Gastrocnemius medialis (tissue), 4 donors: ENCODE measurements around the gene PCDHB5. TPM values are rescaled to one million over a fixed set of nuclear protein-coding genes. Genes with fewer than 3 reads are reported as not detected.
A peak's percentile ranks its signal among the peaks of the same experiment; 100 is the strongest.
"Not testable (repeated sequence)": the region's sequence is repeated elsewhere in the genome, so short reads cannot be mapped to it uniquely, and the experiment has no call there.

ENCODE experiments used
- ATAC-seq, 2 donors: fragments of 150-250 bp; one replicate each; pipeline ENCODE4 v1.9.1; 2016
- DNase-seq, 2 donors: peaks; one replicate each; pipeline ENCODE4 v3.0.0-alpha.2; 2019
- H3K27ac ChIP-seq, 4 donors: fragments of 200-600 bp; sonication (generic); 1 replicate in 1 of 4; 2 replicates in 3 of 4; pipeline ENCODE4 v1.5.1; 2016 to 2018; ENCODE audit warnings: mild to moderate bottlenecking in 2 of 4, moderate library complexity in 1 of 4
- H3K27me3 ChIP-seq, 3 donors: fragments of 200-600 bp; sonication (generic) in 2 of 3; 1 replicate in 1 of 3; 2 replicates in 2 of 3; pipeline versions ENCODE4 v1.5.1 to v1.6.0; 2016 to 2019; ENCODE audit warnings: mild to moderate bottlenecking in 1 of 3, moderate library complexity in 1 of 3
- H3K36me3 ChIP-seq, 2 donors: fragments of 200-600 bp; sonication (generic) in 1 of 2; one replicate each; pipeline ENCODE4 v1.5.1; 2017 to 2018
- H3K4me1 ChIP-seq, 2 donors: fragments of 200-600 bp; sonication (generic) in 1 of 2; one replicate each; pipeline ENCODE4 v1.5.1; 2016 to 2017; ENCODE audit warnings: mild to moderate bottlenecking in 2 of 2
- H3K4me3 ChIP-seq, 4 donors: fragments of 200-600 bp; sonication (generic) in 3 of 4; 1 replicate in 1 of 4; 2 replicates in 3 of 4; pipeline ENCODE4 v1.5.1; 2016 to 2019; ENCODE audit warnings: mild to moderate bottlenecking in 2 of 4
- H3K9me3 ChIP-seq, 3 donors: fragments of 200-600 bp; sonication (generic) in 2 of 3; 1 replicate in 1 of 3; 2 replicates in 2 of 3; pipeline ENCODE4 v1.5.1; 2016 to 2019
- POLR2A ChIP-seq, 2 donors: fragments of 450-650 bp; IDR thresholded peaks; one replicate each; pipeline ENCODE4 v1.6.1; 2017; ENCODE audit warnings: antibody characterized with exemption in 2 of 2, mild to moderate bottlenecking in 2 of 2, moderate library complexity in 2 of 2
- in situ Hi-C, 4 donors: fragments of 200-750 bp; cut with MboI; loops; one replicate each; pipeline versions ENCODE4 v1.15.0 to v1.8.0; 2017; ENCODE audit warnings: low sequenced_read_pairs in 4 of 4
- intact Hi-C: fragments of 100-400 bp; cut with DNase I; formaldehyde crosslinking; loops from one replicate; pipeline ENCODE4 v1.15.1; 2023; ENCODE audit warnings: low total_unique reads
- total RNA-seq, 4 donors: library from RNA; depleted of rRNA; stranded (reverse); fragments of >200 nt; gene quantifications; one replicate each; pipeline versions ENCODE4 v1.1.0 to v1.2.3, GENCODE V29; 2016
- TF ChIP-seq, protein P1 (sequence below), 5 experiments: fragments of 450-650 bp in 3 of 5; fragments of 200-600 bp in 2 of 5; sonication (generic) in 2 of 5; IDR thresholded peaks in 4 of 5; conservative IDR thresholded peaks in 1 of 5; 1 replicate in 4 of 5; 2 replicates in 1 of 5; pipeline ENCODE4 v1.5.1; 2016 to 2019; ENCODE audit warnings: antibody characterized with exemption in 5 of 5, mild to moderate bottlenecking in 3 of 5, moderate library complexity in 3 of 5

The PCDHB5 gene
- total RNA-seq, 4 donors from 2014 or later: 0.38 to 1.5 (median 0.91) TPM

DNA sequence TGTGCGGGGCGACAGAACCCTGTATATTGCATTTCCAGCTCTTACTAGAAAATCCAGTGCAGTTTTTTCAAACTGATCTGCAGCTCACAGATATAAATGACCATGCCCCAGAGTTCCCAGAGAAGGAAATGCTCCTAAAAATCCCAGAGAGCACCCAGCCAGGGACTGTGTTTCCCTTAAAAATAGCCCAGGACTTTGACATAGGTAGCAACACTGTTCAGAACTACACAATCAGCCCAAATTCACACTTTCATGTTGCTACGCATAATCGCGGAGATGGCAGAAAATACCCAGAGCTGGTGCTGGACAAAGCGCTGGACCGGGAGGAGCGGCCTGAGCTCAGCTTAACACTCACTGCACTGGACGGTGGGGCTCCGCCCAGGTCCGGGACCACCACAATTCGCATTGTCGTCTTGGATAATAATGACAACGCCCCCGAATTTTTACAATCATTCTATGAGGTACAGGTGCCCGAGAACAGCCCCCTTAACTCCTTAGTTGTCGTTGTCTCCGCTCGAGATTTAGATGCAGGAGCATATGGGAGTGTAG, 786 bp downstream of the PCDHB5 start:
- TF ChIP-seq, protein P1, sequence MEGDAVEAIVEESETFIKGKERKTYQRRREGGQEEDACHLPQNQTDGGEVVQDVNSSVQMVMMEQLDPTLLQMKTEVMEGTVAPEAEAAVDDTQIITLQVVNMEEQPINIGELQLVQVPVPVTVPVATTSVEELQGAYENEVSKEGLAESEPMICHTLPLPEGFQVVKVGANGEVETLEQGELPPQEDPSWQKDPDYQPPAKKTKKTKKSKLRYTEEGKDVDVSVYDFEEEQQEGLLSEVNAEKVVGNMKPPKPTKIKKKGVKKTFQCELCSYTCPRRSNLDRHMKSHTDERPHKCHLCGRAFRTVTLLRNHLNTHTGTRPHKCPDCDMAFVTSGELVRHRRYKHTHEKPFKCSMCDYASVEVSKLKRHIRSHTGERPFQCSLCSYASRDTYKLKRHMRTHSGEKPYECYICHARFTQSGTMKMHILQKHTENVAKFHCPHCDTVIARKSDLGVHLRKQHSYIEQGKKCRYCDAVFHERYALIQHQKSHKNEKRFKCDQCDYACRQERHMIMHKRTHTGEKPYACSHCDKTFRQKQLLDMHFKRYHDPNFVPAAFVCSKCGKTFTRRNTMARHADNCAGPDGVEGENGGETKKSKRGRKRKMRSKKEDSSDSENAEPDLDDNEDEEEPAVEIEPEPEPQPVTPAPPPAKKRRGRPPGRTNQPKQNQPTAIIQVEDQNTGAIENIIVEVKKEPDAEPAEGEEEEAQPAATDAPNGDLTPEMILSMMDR (IDR thresholded peaks at IDR 0.05 in 4 of 5, conservative IDR thresholded peaks at IDR 0.05 in 1 of 5): no peak
- no peak for TF ChIP-seq POLR2A (IDR thresholded peaks at IDR 0.05)
- intact Hi-C loops (no loop called here), in situ Hi-C loops (no loop called here)

DNA sequence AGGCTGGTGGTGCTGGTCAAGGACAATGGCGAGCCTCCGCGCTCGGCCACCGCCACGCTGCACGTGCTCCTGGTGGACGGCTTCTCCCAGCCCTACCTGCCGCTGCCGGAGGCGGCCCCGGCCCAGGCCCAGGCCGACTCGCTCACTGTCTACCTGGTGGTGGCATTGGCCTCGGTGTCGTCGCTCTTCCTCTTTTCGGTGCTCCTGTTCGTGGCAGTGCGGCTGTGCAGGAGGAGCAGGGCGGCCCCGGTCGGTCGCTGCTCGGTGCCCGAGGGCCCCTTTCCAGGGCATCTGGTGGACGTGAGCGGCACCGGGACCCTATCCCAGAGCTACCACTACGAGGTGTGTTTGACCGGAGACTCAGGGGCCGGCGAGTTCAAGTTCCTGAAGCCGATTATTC, 2.3 kb downstream of the PCDHB5 start:
- H3K9me3 ChIP-seq, H3K4me3 ChIP-seq, H3K4me1 ChIP-seq, DNase-seq, in situ Hi-C loops, H3K36me3 ChIP-seq, H3K27ac ChIP-seq, intact Hi-C loops, H3K27me3 ChIP-seq, ATAC-seq: not testable (repeated sequence)

More for the DNA sequence above, 786 bp downstream of the PCDHB5 start:
- no peak for DNase-seq
- Histone ChIP-seq H3K27me3 (no peaks in the 10 kb centered on the region), H3K4me1 (no peaks in the 10 kb centered on the region), H3K4me3 (peak overlapping the region; percentile 34 to 54 (median 47)), H3K36me3 (no peaks in the 10 kb centered on the region), H3K27ac (no peak overlapping the region), H3K9me3 (peaks cover 0 to 5% (median 0%) of the 10 kb centered on the region in 3 donors)
- ATAC-seq: no peak

DNA sequence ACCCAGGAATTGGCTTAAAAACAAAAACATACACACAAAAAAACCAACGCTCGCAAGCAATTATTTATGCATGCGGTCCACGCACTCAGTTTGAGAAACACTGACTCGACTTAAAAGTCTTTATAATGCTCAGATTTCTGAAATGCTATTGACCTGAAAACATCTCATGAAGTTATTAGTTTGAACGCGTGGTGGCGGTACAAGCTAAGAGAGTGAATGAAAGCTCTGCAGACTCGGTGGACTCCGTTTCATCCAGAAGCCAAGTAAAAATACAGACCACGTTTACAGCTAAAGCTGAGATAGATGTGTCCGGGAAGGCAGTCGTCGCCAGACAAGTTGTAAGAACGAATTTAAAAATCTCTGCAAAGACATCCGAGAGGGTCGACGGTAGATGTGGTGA, 14.8 kb downstream of the PCDHB5 start, which contains the start of gene PCDHB6:
Gene PCDHB6 (plus strand): TSS at position 246 of the 400 bp plus-strand sequence. CDS start 201 bp downstream, outside the sequence.
- Histone ChIP-seq H3K4me3 (peak within 1 kb of the TSS in 2 of 4 donors; percentile 0 to 10), H3K9me3 (peaks cover 0 to 14% (median 0%) of the 10 kb centered on the region in 3 donors), H3K27me3 (peaks cover 0 to 9% (median 0%) of the 10 kb centered on the region in 3 donors), H3K4me1 (no peaks in the 10 kb centered on the region), H3K27ac (no peak within 1 kb of the TSS), H3K36me3 (no peaks in the 10 kb centered on the region)
- DNase-seq: no peak
- intact Hi-C loops: no loop called here
- ATAC-seq: no peak
- in situ Hi-C loops: no loop called here
- TF ChIP-seq POLR2A (IDR thresholded peaks at IDR 0.05): no peak
- TF ChIP-seq, protein P1 (IDR thresholded peaks at IDR 0.05 in 4 of 5, conservative IDR thresholded peaks at IDR 0.05 in 1 of 5): no peak

DNA sequence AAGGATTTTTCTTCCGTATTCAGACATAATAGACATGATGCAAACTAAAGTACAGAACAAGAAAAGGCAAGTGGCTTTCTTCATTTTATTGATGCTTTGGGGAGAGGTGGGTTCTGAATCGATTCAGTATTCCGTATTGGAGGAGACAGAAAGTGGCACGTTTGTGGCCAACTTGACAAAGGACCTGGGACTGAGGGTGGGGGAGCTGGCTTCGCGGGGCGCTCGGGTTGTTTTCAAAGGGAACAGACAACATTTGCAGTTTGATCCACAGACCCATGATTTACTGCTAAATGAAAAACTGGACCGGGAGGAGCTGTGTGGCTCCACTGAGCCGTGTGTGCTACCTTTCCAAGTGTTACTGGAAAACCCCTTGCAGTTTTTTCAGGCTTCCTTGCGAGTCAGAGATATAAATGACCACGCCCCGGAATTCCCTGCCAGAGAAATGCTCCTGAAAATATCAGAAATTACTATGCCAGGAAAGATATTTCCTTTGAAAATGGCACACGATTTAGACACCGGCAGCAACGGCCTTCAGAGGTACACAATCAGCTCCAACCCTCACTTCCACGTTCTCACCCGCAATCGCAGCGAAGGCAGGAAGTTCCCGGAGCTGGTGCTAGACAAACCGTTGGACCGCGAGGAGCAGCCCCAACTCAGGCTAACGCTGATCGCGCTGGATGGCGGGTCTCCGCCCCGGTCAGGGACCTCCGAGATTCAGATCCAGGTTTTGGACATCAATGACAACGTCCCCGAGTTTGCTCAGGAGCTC, 15.4 kb downstream of the PCDHB5 start:
- Histone ChIP-seq H3K27me3 (peaks cover 0 to 10% (median 0%) of the 10 kb centered on the region in 3 donors), H3K36me3 (no peaks in the 10 kb centered on the region), H3K4me1 (no peaks in the 10 kb centered on the region), H3K4me3 (peak overlapping the region in 2 of 4 donors; percentile 0 to 10), H3K27ac (no peak overlapping the region), H3K9me3 (peaks cover 0 to 14% (median 2%) of the 10 kb centered on the region in 3 donors)
- DNase-seq (no peak), ATAC-seq (no peak)
- in situ Hi-C loops: no loop called here
- no peak for TF ChIP-seq POLR2A (IDR thresholded peaks at IDR 0.05)
- TF ChIP-seq, protein P1 (IDR thresholded peaks at IDR 0.05 in 4 of 5, conservative IDR thresholded peaks at IDR 0.05 in 1 of 5): no peak
- intact Hi-C loops: no loop called here

DNA sequence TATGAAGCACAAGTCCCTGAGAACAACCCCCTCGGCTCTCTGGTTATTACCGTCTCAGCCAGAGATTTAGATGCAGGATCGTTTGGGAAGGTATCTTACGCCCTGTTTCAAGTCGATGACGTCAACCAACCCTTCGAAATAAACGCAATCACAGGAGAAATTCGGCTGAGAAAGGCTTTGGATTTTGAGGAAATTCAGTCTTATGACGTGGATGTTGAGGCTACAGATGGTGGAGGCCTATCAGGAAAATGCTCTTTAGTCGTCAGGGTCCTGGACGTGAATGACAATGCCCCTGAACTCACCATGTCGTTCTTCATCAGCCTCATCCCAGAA, 16.0 kb downstream of the PCDHB5 start:
- Histone ChIP-seq H3K4me3 (no peak overlapping the region), H3K27ac (no peak overlapping the region), H3K27me3 (peaks cover 0 to 10% (median 0%) of the 10 kb centered on the region in 3 donors), H3K9me3 (peaks cover 0 to 19% (median 2%) of the 10 kb centered on the region in 3 donors), H3K36me3 (no peaks in the 10 kb centered on the region), H3K4me1 (no peaks in the 10 kb centered on the region)
- DNase-seq (no peak), ATAC-seq (no peak)
- no peak for TF ChIP-seq POLR2A (IDR thresholded peaks at IDR 0.05)
- TF ChIP-seq, protein P1 (IDR thresholded peaks at IDR 0.05 in 4 of 5, conservative IDR thresholded peaks at IDR 0.05 in 1 of 5): no peak
- in situ Hi-C loops: no loop called here
- intact Hi-C loops: no loop called here

DNA sequence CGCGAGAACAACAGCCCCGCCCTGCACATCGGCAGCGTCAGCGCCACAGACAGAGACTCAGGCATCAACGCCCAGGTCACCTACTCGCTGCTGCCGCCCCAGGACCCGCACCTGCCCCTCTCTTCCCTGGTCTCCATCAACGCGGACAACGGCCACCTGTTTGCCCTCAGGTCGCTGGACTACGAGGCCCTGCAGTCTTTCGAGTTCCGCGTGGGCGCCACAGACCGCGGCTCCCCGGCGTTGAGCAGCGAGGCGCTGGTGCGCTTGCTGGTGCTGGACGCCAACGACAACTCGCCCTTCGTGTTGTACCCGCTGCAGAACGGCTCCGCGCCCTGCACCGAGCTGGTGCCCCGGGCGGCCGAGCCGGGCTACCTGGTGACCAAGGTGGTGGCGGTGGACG, 16.6 kb downstream of the PCDHB5 start:
- peaks cover 0 to 22% (median 2%) of the 10 kb centered on the region in 3 donors for H3K9me3 ChIP-seq
- intact Hi-C loops, DNase-seq, H3K27ac ChIP-seq, H3K4me3 ChIP-seq, ATAC-seq, H3K4me1 ChIP-seq, H3K36me3 ChIP-seq, in situ Hi-C loops: not testable (repeated sequence)
- H3K27me3 ChIP-seq: peaks cover 0 to 10% (median 0%) of the 10 kb centered on the region in 3 donors

DNA sequence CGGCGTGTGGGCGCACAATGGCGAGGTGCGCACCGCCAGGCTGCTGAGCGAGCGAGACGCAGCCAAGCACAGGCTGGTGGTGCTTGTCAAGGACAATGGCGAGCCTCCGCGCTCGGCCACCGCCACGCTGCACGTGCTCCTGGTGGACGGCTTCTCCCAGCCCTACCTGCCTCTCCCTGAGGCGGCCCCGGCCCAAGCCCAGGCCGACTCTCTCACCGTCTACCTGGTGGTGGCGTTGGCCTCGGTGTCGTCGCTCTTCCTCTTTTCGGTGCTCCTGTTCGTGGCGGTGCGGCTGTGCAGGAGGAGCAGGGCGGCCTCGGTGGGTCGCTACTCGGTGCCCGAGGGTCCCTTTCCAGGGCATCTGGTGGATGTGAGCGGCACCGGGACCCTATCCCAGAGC, 17.1 kb downstream of the PCDHB5 start:
- peaks cover 0 to 22% (median 2%) of the 10 kb centered on the region in 3 donors for H3K9me3 ChIP-seq
- peaks cover 0 to 10% (median 0%) of the 10 kb centered on the region in 3 donors for H3K27me3 ChIP-seq
- in situ Hi-C loops, H3K4me3 ChIP-seq, intact Hi-C loops, DNase-seq, H3K4me1 ChIP-seq, H3K36me3 ChIP-seq, ATAC-seq, H3K27ac ChIP-seq: not testable (repeated sequence)
